HepG2 (cell line): ENCODE results near the gene HSPA1L. TPM values are rescaled to one million over a fixed set of nuclear protein-coding genes. Genes with fewer than 3 reads are reported as not detected.

Experiments
- ATAC-seq: fragments of 200-7000 bp; cut with Tn5 transposase; 3 replicates; pipeline ENCODE4 v1.9.1; 2020; ENCODE audit warnings: mild to moderate bottlenecking, moderate library complexity
- BruUV-seq: library from RNA; stranded (reverse); fragments of 400-500 nt; replicated peaks from 2 replicates; lab custom pipeline; 2021; lab: Mats Ljungman, UMichigan
- CTCF ChIA-PET: fragments of 300-600 bp; formaldehyde crosslinking; extraction: SDS; loops from one replicate; lab custom pipeline; 2021; ENCODE audit warnings: low total read pairs, inconsistent platforms, low intra/inter-chr PET ratio; lab: Yijun Ruan, JAX
- POLR2A ChIA-PET: fragments of 350-600 bp; sonication (Branson Sonifier 250); formaldehyde crosslinking; loops from one replicate; lab custom pipeline; 2020; ENCODE audit warnings: antibody characterized with exemption, inconsistent platforms; lab: Yijun Ruan, JAX
- DNase-seq: peaks from one replicate; pipeline ENCODE4 v3.0.0-alpha.2; 2015; ENCODE audit warnings: low spot score
- FAIRE-seq: peaks from 3 replicates; lab custom pipeline; 2011; peaks lifted over from hg19 to GRCh38; lab: Jason Lieb, UNC
- H2AFZ ChIP-seq: one replicate; pipeline ENCODE4 v1.6.1; 2011; ENCODE audit warnings: low read length, inconsistent platforms
- H3K27ac ChIP-seq: fragments of 300-600 bp; 3 replicates; pipeline ENCODE4 v1.8.0; 2011; ENCODE audit warnings: mixed run types, mild to moderate bottlenecking, mixed read lengths, low read length, inconsistent platforms; ENCODE audit not compliant: insufficient read depth; ENCODE audit errors: extremely low read length
- H3K27me3 ChIP-seq, 2 experiments: fragments of 200-600 bp in 1 of 2; 2 replicates in 1 of 2; 3 replicates in 1 of 2; pipeline versions ENCODE4 v1.6.0 to v1.8.0; 2011; ENCODE audit warnings: low read length in 2 of 2, mild to moderate bottlenecking in 2 of 2, moderate library complexity in 2 of 2, inconsistent platforms in 1 of 2; ENCODE audit not compliant: insufficient read depth in 2 of 2, control insufficient read depth in 1 of 2
- H3K36me3 ChIP-seq, 2 experiments: fragments of 200-600 bp in 1 of 2; replicated peaks in 1 of 2; 2 replicates in 1 of 2; 3 replicates in 1 of 2; pipeline versions ENCODE4 v1.5.1 to v1.8.0; 2011; ENCODE audit warnings: low read length in 2 of 2, inconsistent platforms in 1 of 2; ENCODE audit not compliant: insufficient read depth in 2 of 2, control insufficient read depth in 1 of 2
- H3K4me1 ChIP-seq: 2 replicates; pipeline ENCODE4 v1.5.1; 2012; ENCODE audit warnings: low read length, inconsistent platforms; ENCODE audit not compliant: insufficient read depth
- H3K4me2 ChIP-seq: 2 replicates; pipeline ENCODE4 v1.6.0; 2011; ENCODE audit warnings: low read depth, low read length, inconsistent platforms
- H3K4me3 ChIP-seq, 3 experiments: fragments of 200-600 bp in 1 of 3; sonication (generic), shearing (Covaris generic) in 1 of 3; replicated peaks in 1 of 3; 2 replicates each; pipeline ENCODE4 v1.5.1; 2011 to 2016; ENCODE audit warnings: low read length in 3 of 3, inconsistent platforms in 2 of 3, low read depth in 2 of 3, mild to moderate bottlenecking in 2 of 3, control low read depth in 1 of 3, mixed read lengths in 1 of 3; ENCODE audit not compliant: insufficient read depth in 1 of 3
- H3K79me2 ChIP-seq: one replicate; pipeline ENCODE4 v1.6.1; 2011; ENCODE audit warnings: low read length, inconsistent platforms; ENCODE audit not compliant: insufficient read depth
- H3K9ac ChIP-seq: 2 replicates; pipeline ENCODE4 v1.6.0; 2011; ENCODE audit warnings: mild to moderate bottlenecking, low read depth, low read length, inconsistent platforms; ENCODE audit not compliant: insufficient read depth
- H3K9me3 ChIP-seq: 2 replicates; pipeline ENCODE4 v1.5.1; 2012; ENCODE audit warnings: mild to moderate bottlenecking, low read length
- H4K20me1 ChIP-seq: 2 replicates; pipeline ENCODE4 v1.6.0; 2011; ENCODE audit warnings: inconsistent platforms, mild to moderate bottlenecking, low read length, moderate library complexity; ENCODE audit not compliant: insufficient read depth
- ATF4 ChIP-seq, 2 experiments: fragments of 450-650 bp in 1 of 2; sonication (generic) in 1 of 2; formaldehyde crosslinking; IDR thresholded peaks; 2 replicates each; pipeline versions ENCODE4 v1.5.0 to v1.8.0; 2020 to 2022; ENCODE audit warnings: mild to moderate bottlenecking in 1 of 2, missing genetic modification reagents in 1 of 2
- CREB3 ChIP-seq: sonication (generic); formaldehyde crosslinking; IDR thresholded peaks from 2 replicates; pipeline ENCODE4 v1.5.0; 2020; ENCODE audit warnings: missing genetic modification reagents
- ERF ChIP-seq: IDR thresholded peaks from 2 replicates; pipeline ENCODE4 v1.6.1; 2018; ENCODE audit warnings: missing biosample characterization, missing genetic modification reagents
- GLMP ChIP-seq: sonication (generic); formaldehyde crosslinking; IDR thresholded peaks from 2 replicates; pipeline ENCODE4 v1.9.0; 2021; ENCODE audit warnings: missing genetic modification reagents, mild to moderate bottlenecking, borderline replicate concordance
- NFYB ChIP-seq: sonication (generic); formaldehyde crosslinking; IDR thresholded peaks from 2 replicates; pipeline ENCODE4 v1.4.0; 2020; ENCODE audit warnings: missing genetic modification reagents
- SIX1 ChIP-seq: sonication (generic); formaldehyde crosslinking; IDR thresholded peaks from 2 replicates; pipeline ENCODE4 v1.4.0; 2020; ENCODE audit warnings: missing genetic modification reagents, borderline replicate concordance
- SKIL ChIP-seq: sonication (generic); formaldehyde crosslinking; IDR thresholded peaks from 2 replicates; pipeline ENCODE4 v1.8.0; 2022; ENCODE audit warnings: missing genetic modification reagents, mild to moderate bottlenecking, moderate library complexity, borderline replicate concordance
- ZBTB10 ChIP-seq: sonication (generic); formaldehyde crosslinking; IDR thresholded peaks from 2 replicates; pipeline ENCODE4 v1.4.0; 2020; ENCODE audit warnings: missing genetic modification reagents, borderline replicate concordance
- ZBTB26 ChIP-seq: IDR thresholded peaks from 2 replicates; pipeline ENCODE4 v1.6.1; 2016; ENCODE audit warnings: missing compliant biosample characterization, missing genetic modification reagents, borderline replicate concordance
- ZC3H13 ChIP-seq: sonication (generic); formaldehyde crosslinking; IDR thresholded peaks from 2 replicates; pipeline ENCODE4 v1.8.1; 2023; ENCODE audit warnings: mild to moderate bottlenecking, missing genetic modification reagents, moderate library complexity
- ZFP90 ChIP-seq: sonication (generic); formaldehyde crosslinking; IDR thresholded peaks from 2 replicates; pipeline ENCODE4 v1.8.0; 2022; ENCODE audit warnings: missing genetic modification reagents, mild to moderate bottlenecking, inconsistent platforms, borderline replicate concordance
- ZNF569 ChIP-seq: sonication (generic); formaldehyde crosslinking; IDR thresholded peaks from 2 replicates; pipeline ENCODE4 v1.5.0; 2020; ENCODE audit warnings: mild to moderate bottlenecking, missing genetic modification reagents, moderate library complexity, borderline replicate concordance
- ZNF605 ChIP-seq: sonication (generic); formaldehyde crosslinking; IDR thresholded peaks from 2 replicates; pipeline ENCODE4 v1.8.0; 2022; ENCODE audit warnings: mild to moderate bottlenecking, missing genetic modification reagents
- WGBS: methylation state at CpG from one replicate; pipeline ENCODE4 v1.1.6; 2017; ENCODE audit warnings: low lambda C conversion rate; 5-methylcytosine and 5-hydroxymethylcytosine counted together
- in situ Hi-C: cut with HindIII; loops from 2 replicates; pipeline ENCODE4 v1.10.0; 2017; ENCODE audit warnings: low pct_unique_long_range_greater_than_20kb; ENCODE audit not compliant: extremely low pct_ligation_motif_present
- intact Hi-C: fragments of 100-400 bp; cut with micrococcal nuclease; formaldehyde crosslinking; loops from one replicate; pipeline ENCODE4 v1.10.0; 2022; ENCODE audit not compliant: unreplicated experiment
- polyA plus RNA-seq, 8 experiments: library from polyadenylated mRNA; depleted of rRNA in 3 of 8; stranded (reverse) in 7 of 8; unstranded in 1 of 8; fragments of >200 nt; fragmentation: Illumina TruSeq in 4 of 8; extraction: Trizol in 4 of 8; gene quantifications; 2 replicates each; pipeline versions ENCODE4 v1.2.1 to v1.2.3, GENCODE V29; 2011 to 2016; ENCODE audit warnings: low read depth in 4 of 8, missing spikeins in 1 of 8, mixed read lengths in 1 of 8; ENCODE audit not compliant: insufficient read depth in 1 of 8
- total RNA-seq, 5 experiments: library from RNA; depleted of rRNA; stranded (reverse); fragments of >200 nt; fragmentation: Illumina TruSeq; extraction: Trizol; gene quantifications; 2 replicates each; pipeline ENCODE4 v1.2.3, GENCODE V29; 2016; ENCODE audit warnings: low read depth in 1 of 5

Gene HSPA1L
- total and polyA plus RNA-seq, 2 of the 13 experiments (the other 11 are each of a cell fraction or from before 2014, with no cell fraction given): 0.55 to 1.0 TPM

GRCh38 chr6:31794294-31794865 is 20.7 kb downstream of the HSPA1L start:
- DNase-seq (no peak), ATAC-seq (peak; percentile 6), FAIRE-seq (peak; percentile 28)
- H2AFZ ChIP-seq: peak overlapping the region; percentile 28
- H3K4me3 ChIP-seq: peak overlapping the region; percentile 89 to 98 (median 98)
- CTCF ChIA-PET: no interaction called here
- WGBS: 9% methylated on average over 7 of the region's 7 CpGs
- peak overlapping the region; percentile 95 for H3K4me2 ChIP-seq
- peaks cover 22% of the 10 kb centered on the region for H3K79me2 ChIP-seq
- TSS peak; percentile 62 for BruUV-seq
- in situ Hi-C loops: no loop called here
- peaks cover 7 to 30% of the 10 kb centered on the region in 2 experiments for H3K36me3 ChIP-seq
- no peaks in the 10 kb centered on the region for H4K20me1 ChIP-seq
- peak overlapping the region; percentile 76 for H3K27ac ChIP-seq
- H3K9me3 ChIP-seq: no peaks in the 10 kb centered on the region
- peaks cover 25% of the 10 kb centered on the region for H3K4me1 ChIP-seq
- H3K9ac ChIP-seq: peak overlapping the region; percentile 92
- POLR2A ChIA-PET: interaction anchor here (1.0 to 4.3 kb wide), 13 partner anchors 8 to 113 kb away, joined by 3 to 77 read pairs (median 11); partner anchors contain the start of genes ABHD16A, CLIC1, HSPA1A and HSPA1B
- intact Hi-C loops: loop anchor here (2.0 kb wide), 1 partner anchor 20 kb away; the partner anchor contains the start of genes HSPA1A and HSPA1L
- H3K27me3 ChIP-seq: no peaks in the 10 kb centered on the region; a peak in 1 of 5 replicates
- no peak for TF ChIP-seq GLMP (CRISPR knock-in tag)
- TF ChIP-seq ZBTB10 (CRISPR knock-in tag): no peak
- no peak for TF ChIP-seq ZNF569 (CRISPR knock-in tag)
- TF ChIP-seq NFYB (CRISPR knock-in tag): no peak
- 0 out of 2 replicates have a peak, but pooled peaks have one; percentile 29 for TF ChIP-seq ZBTB26
- no peak for TF ChIP-seq CREB3
- TF ChIP-seq ZC3H13: 0 out of 2 replicates have a peak, but pooled peaks have one; percentile 26
- TF ChIP-seq SKIL: 0 out of 2 replicates have a peak, but pooled peaks have one; percentile 23
- peak; percentile 61; the same call in 1 of the 2 replicates for TF ChIP-seq ZFP90 (CRISPR knock-in tag)
- TF ChIP-seq ATF4 (CRISPR knock-in tag; IDR thresholded peaks at IDR 0.05): peak in 1 of 2 experiments; percentile 40; a peak in 1 of 4 replicates
- no peak for TF ChIP-seq ERF (CRISPR knock-in tag)
- no peak for TF ChIP-seq SIX1 (CRISPR knock-in tag)
- TF ChIP-seq ZNF605 (CRISPR knock-in tag): no peak
